Measurements from ENCODE around the gene LDB2. TPM values are rescaled to one million over a fixed set of nuclear protein-coding genes. Genes with fewer than 3 reads are reported as not detected.

LDB2 gene
- total and polyA plus RNA-seq, 4 donors, result 41.7 to 88.2 (median 61.9) TPM

- WGBS (ENCODE audit: insufficient coverage), result no CpG with 5 or more reads among the region's 1 CpG
- Histone ChIP-seq H3K27ac (ENCODE audit: low read depth, low read length) (no peak overlapping the region), H3K27me3 (ENCODE audit: control insufficient read depth, insufficient read depth, low read length) (no peaks in the 10 kb centered on the region)
Measured at GRCh38 chr4:16508968-16509367, 389.5 kb downstream of the LDB2 start.

DNA sequence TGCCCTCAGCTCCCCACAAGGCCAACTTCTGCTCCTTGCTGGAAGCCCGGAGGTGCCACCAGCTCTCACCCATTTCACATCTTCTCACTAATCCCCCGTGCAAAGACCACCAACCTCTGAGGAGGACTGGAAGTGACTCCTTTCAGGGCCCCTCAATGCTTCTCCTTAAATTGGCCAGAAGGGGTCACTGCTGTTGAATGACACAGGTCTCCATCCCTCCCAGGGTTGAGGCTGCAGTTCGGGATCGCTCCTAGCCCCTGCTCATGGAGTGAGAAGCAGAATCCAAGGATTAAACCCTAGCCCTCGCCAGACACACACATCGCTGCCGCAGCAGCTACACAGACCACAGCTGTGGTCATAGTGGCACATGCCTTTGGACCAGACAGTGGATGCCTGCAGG, 392.7 kb downstream of the LDB2 start:
- WGBS (ENCODE audit: insufficient coverage), result 73% methylated on average over 6 of the region's 7 CpGs
- Histone ChIP-seq H3K27me3 (ENCODE audit: control insufficient read depth, insufficient read depth, low read length) (no peaks in the 10 kb centered on the region), H3K9me3 (ENCODE audit: control insufficient read depth, insufficient read depth, low read length) (no peaks in the 10 kb centered on the region), H3K27ac (ENCODE audit: low read depth, low read length) (no peak overlapping the region), H3K4me1 (ENCODE audit: control insufficient read depth, insufficient read depth, low read length) (no peaks in the 10 kb centered on the region), H3K4me3 (ENCODE audit: low read depth, low read length) (no peak overlapping the region), H3K36me3 (ENCODE audit: control insufficient read depth, insufficient read depth, low read length) (no peaks in the 10 kb centered on the region)
- DNase-seq (ENCODE audit: low read depth in 4 of 6, low spot score in 6 of 6), result no peak

More at GRCh38 chr4:16508968-16509367, 389.5 kb downstream of the LDB2 start:
- no peak for DNase-seq (ENCODE audit: low read depth in 4 of 6, low spot score in 6 of 6)
- no peaks in the 10 kb centered on the region for H3K9me3 ChIP-seq (ENCODE audit: control insufficient read depth, insufficient read depth, low read length)
- H3K4me1 ChIP-seq (ENCODE audit: control insufficient read depth, insufficient read depth, low read length), result no peaks in the 10 kb centered on the region
- no peaks in the 10 kb centered on the region for H3K36me3 ChIP-seq (ENCODE audit: control insufficient read depth, insufficient read depth, low read length)
- no peak overlapping the region for H3K4me3 ChIP-seq (ENCODE audit: low read depth, low read length)

DNA sequence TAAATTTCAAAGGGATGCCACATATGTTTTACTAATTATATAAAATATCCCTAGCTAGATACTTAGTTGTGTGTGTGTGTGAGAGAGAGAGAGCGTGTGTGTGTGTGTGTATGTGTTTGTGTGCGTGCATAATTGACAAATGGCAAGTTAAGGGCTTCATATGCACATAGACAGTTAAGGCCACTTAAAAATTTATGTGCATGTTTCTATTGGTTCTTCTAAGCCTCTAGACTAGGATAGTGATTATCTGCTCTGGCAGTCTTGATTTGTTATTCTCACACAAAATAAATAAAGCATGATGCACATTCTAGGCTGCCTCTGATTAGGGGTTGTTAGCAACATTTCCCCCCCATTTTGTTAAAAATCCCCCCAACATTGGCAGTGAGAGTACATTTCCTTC, 393.2 kb downstream of the LDB2 start:
- no peaks in the 10 kb centered on the region for H3K9me3 ChIP-seq (ENCODE audit: control insufficient read depth, insufficient read depth, low read length)
- H3K27me3 ChIP-seq (ENCODE audit: control insufficient read depth, insufficient read depth, low read length), result no peaks in the 10 kb centered on the region
- H3K4me1 ChIP-seq (ENCODE audit: control insufficient read depth, insufficient read depth, low read length), result no peaks in the 10 kb centered on the region
- no peak overlapping the region for H3K27ac ChIP-seq (ENCODE audit: low read depth, low read length)
- H3K4me3 ChIP-seq (ENCODE audit: low read depth, low read length), result no peak overlapping the region
- DNase-seq (ENCODE audit: low read depth in 4 of 6, low spot score in 6 of 6), result no peak
- H3K36me3 ChIP-seq (ENCODE audit: control insufficient read depth, insufficient read depth, low read length), result no peaks in the 10 kb centered on the region
- 88% methylated on average over 2 of the region's 2 CpGs for WGBS (ENCODE audit: insufficient coverage)

DNA sequence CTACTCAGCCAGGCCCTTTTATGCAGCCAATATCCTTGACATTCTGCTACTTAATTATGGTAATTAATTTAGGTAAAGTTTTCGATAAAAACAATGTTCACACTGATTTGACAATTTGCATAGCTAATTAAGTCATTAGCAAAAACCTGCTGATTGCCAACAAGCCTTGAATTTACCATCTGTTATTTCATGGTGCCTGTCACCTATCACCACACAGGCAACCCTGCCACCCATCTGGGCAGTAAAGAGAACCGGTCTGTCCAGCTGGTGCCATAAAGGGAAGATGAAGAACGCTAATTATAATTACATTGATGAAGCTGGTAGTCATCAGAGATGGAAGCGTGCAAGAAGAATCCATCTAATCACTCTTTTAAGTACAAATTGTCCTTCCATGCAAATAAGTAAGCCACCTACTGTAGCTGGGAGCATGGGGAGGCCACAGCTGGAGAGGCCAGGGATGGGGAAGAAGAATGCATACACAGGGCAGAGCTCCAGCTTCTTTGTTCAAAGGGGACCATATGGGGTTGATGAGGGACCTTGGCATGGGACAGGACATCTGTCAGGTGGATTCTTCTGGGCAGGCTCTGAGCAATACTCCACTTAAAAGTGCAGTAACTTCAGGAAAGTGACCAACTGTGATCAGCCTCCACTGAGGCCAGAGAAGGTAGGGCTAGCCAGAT, 394.9 kb downstream of the LDB2 start:
- no peaks in the 10 kb centered on the region for H3K27me3 ChIP-seq (ENCODE audit: control insufficient read depth, insufficient read depth, low read length)
- H3K27ac ChIP-seq (ENCODE audit: low read depth, low read length), result no peak overlapping the region
- no peaks in the 10 kb centered on the region for H3K9me3 ChIP-seq (ENCODE audit: control insufficient read depth, insufficient read depth, low read length)
- H3K4me3 ChIP-seq (ENCODE audit: low read depth, low read length), result no peak overlapping the region
- no peaks in the 10 kb centered on the region for H3K36me3 ChIP-seq (ENCODE audit: control insufficient read depth, insufficient read depth, low read length)
- no peaks in the 10 kb centered on the region for H3K4me1 ChIP-seq (ENCODE audit: control insufficient read depth, insufficient read depth, low read length)
- no CpG with 5 or more reads among the region's 4 CpGs for WGBS (ENCODE audit: insufficient coverage)
- DNase-seq (ENCODE audit: low read depth in 4 of 6, low spot score in 6 of 6), result peak in 2 of 6 donors; percentile 77 to 82

GRCh38 chr4:16498978-16499377, 399.5 kb downstream of the LDB2 start:
- no peak overlapping the region for H3K27ac ChIP-seq (ENCODE audit: low read depth, low read length)
- H3K9me3 ChIP-seq (ENCODE audit: control insufficient read depth, insufficient read depth, low read length), result no peaks in the 10 kb centered on the region
- H3K4me3 ChIP-seq (ENCODE audit: low read depth, low read length), result no peak overlapping the region
- H3K36me3 ChIP-seq (ENCODE audit: control insufficient read depth, insufficient read depth, low read length), result no peaks in the 10 kb centered on the region
- no peak for DNase-seq (ENCODE audit: low read depth in 4 of 6, low spot score in 6 of 6)
- no peaks in the 10 kb centered on the region for H3K4me1 ChIP-seq (ENCODE audit: control insufficient read depth, insufficient read depth, low read length)
- H3K27me3 ChIP-seq (ENCODE audit: control insufficient read depth, insufficient read depth, low read length), result no peaks in the 10 kb centered on the region

DNA sequence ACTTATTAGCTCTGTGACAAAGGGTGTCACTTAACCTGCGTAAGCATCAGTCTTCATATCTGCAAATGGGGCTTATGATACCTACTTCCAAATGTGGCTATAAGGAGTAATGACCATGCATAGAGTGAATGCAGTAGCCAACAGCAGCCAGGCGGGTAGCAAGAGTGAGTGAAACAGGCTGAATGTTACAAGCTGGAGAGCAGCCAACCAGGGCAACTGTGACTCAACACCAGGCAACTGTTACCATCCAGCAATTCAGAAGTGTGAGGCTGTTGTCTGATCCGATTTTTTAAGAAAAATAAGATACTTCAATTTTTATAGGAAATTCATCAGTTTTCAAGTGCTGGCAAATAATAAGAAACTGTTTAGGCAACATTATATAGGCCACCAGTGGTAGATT, 401.9 kb downstream of the LDB2 start:
- 100% methylated on average over 1 of the region's 3 CpGs for WGBS (ENCODE audit: insufficient coverage)
- H3K36me3 ChIP-seq (ENCODE audit: control insufficient read depth, insufficient read depth, low read length), result no peaks in the 10 kb centered on the region
- no peak for DNase-seq (ENCODE audit: low read depth in 4 of 6, low spot score in 6 of 6)
- no peak overlapping the region for H3K27ac ChIP-seq (ENCODE audit: low read depth, low read length)
- H3K27me3 ChIP-seq (ENCODE audit: control insufficient read depth, insufficient read depth, low read length), result no peaks in the 10 kb centered on the region
- H3K4me1 ChIP-seq (ENCODE audit: control insufficient read depth, insufficient read depth, low read length), result no peaks in the 10 kb centered on the region
- no peaks in the 10 kb centered on the region for H3K9me3 ChIP-seq (ENCODE audit: control insufficient read depth, insufficient read depth, low read length)
- H3K4me3 ChIP-seq (ENCODE audit: low read depth, low read length), result no peak overlapping the region

GRCh38 chr4:16492872-16493271, 405.6 kb downstream of the LDB2 start:
- Histone ChIP-seq H3K9me3 (ENCODE audit: control insufficient read depth, insufficient read depth, low read length) (peaks cover 2% of the 10 kb centered on the region), H3K4me1 (ENCODE audit: control insufficient read depth, insufficient read depth, low read length) (no peaks in the 10 kb centered on the region), H3K27ac (ENCODE audit: low read depth, low read length) (no peak overlapping the region), H3K4me3 (ENCODE audit: low read depth, low read length) (no peak overlapping the region), H3K27me3 (ENCODE audit: control insufficient read depth, insufficient read depth, low read length) (no peaks in the 10 kb centered on the region), H3K36me3 (ENCODE audit: control insufficient read depth, insufficient read depth, low read length) (no peaks in the 10 kb centered on the region)
- no CpG with 5 or more reads among the region's 4 CpGs for WGBS (ENCODE audit: insufficient coverage)
- peak in 1 of 6 donors; percentile 25 for DNase-seq (ENCODE audit: low read depth in 4 of 6, low spot score in 6 of 6)

- no peaks in the 10 kb centered on the region for H3K27me3 ChIP-seq (ENCODE audit: control insufficient read depth, insufficient read depth, low read length)
- H3K4me1 ChIP-seq (ENCODE audit: control insufficient read depth, insufficient read depth, low read length), result no peaks in the 10 kb centered on the region
- no CpG with 5 or more reads among the region's 3 CpGs for whole genome bisulfite sequencing (ENCODE audit: insufficient coverage)
- no peak overlapping the region for H3K4me3 ChIP-seq (ENCODE audit: low read depth, low read length)
- H3K9me3 ChIP-seq (ENCODE audit: control insufficient read depth, insufficient read depth, low read length), result peaks cover 2% of the 10 kb centered on the region
- no peak overlapping the region for H3K27ac ChIP-seq (ENCODE audit: low read depth, low read length)
- no peaks in the 10 kb centered on the region for H3K36me3 ChIP-seq (ENCODE audit: control insufficient read depth, insufficient read depth, low read length)
- peak in 3 of 6 donors; percentile 4 to 67 (median 22) for DNase-seq (ENCODE audit: low read depth in 4 of 6, low spot score in 6 of 6)
Measured at GRCh38 chr4:16489226-16489625, 409.2 kb downstream of the LDB2 start.

DNA sequence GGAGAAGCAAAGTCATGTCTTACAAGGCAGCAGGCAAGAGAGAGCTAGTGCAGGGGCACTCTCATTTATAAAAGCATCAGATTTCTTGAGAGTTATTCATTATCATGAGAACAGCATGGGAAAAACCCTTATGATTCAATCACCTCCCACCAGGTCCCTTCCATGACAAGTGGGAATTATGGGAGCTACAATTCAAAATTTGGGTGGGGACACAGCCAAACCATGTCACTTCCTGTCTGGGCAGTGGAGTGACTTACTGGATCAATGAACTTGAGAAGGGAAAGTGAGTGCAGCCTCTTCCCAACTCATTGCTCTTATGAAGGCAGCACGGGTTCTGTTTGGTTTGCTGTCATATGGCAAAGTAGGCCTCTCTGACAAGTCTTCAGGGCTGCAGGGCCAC, 410.4 kb downstream of the LDB2 start:
- no peaks in the 10 kb centered on the region for H3K36me3 ChIP-seq (ENCODE audit: control insufficient read depth, insufficient read depth, low read length)
- H3K4me3 ChIP-seq (ENCODE audit: low read depth, low read length), result no peak overlapping the region
- no peak overlapping the region for H3K27ac ChIP-seq (ENCODE audit: low read depth, low read length)
- no peaks in the 10 kb centered on the region for H3K4me1 ChIP-seq (ENCODE audit: control insufficient read depth, insufficient read depth, low read length)
- no peak for DNase-seq (ENCODE audit: low read depth in 4 of 6, low spot score in 6 of 6)
- H3K27me3 ChIP-seq (ENCODE audit: control insufficient read depth, insufficient read depth, low read length), result no peaks in the 10 kb centered on the region
- WGBS (ENCODE audit: insufficient coverage), result 100% methylated on average over 1 of the region's 1 CpG
- H3K9me3 ChIP-seq (ENCODE audit: control insufficient read depth, insufficient read depth, low read length), result peaks cover 2% of the 10 kb centered on the region

GRCh38 chr4:16484711-16485110, 413.7 kb downstream of the LDB2 start:
- Histone ChIP-seq H3K4me3 (ENCODE audit: low read depth, low read length) (no peak overlapping the region), H3K4me1 (ENCODE audit: control insufficient read depth, insufficient read depth, low read length) (no peaks in the 10 kb centered on the region), H3K27ac (ENCODE audit: low read depth, low read length) (no peak overlapping the region), H3K27me3 (ENCODE audit: control insufficient read depth, insufficient read depth, low read length) (no peaks in the 10 kb centered on the region), H3K36me3 (ENCODE audit: control insufficient read depth, insufficient read depth, low read length) (no peaks in the 10 kb centered on the region), H3K9me3 (ENCODE audit: control insufficient read depth, insufficient read depth, low read length) (peaks cover 2% of the 10 kb centered on the region)
- 57% methylated on average over 1 of the region's 4 CpGs for WGBS (ENCODE audit: insufficient coverage)
- DNase-seq (ENCODE audit: low read depth in 4 of 6, low spot score in 6 of 6), result no peak
